Heart right ventricle (tissue), 16 donors: ENCODE results near the gene WWP2. TPM values are rescaled to one million over a fixed set of nuclear protein-coding genes. Genes with fewer than 3 reads are reported as not detected.
A peak's percentile ranks its signal among the peaks of the same experiment; 100 is the strongest.

ENCODE experiments used
- ATAC-seq, 8 donors: fragments of 200-7000 bp; cut with Tn5 transposase; one replicate each; pipeline ENCODE4 v1.9.1; 2020; ENCODE audit warnings: mild to moderate bottlenecking in 8 of 8, moderate library complexity in 8 of 8, moderate number of reproducible peaks in 1 of 8
- DNase-seq, 2 donors: peaks; one replicate each; pipeline ENCODE4 v3.0.0-alpha.2; 2020
- H3K27ac ChIP-seq, 10 donors: fragments of 200-600 bp; sonication (generic) in 2 of 10; one replicate each; pipeline versions ENCODE4 v1.5.0 to v1.8.0; 2020 to 2022; ENCODE audit warnings: mild to moderate bottlenecking in 3 of 10
- H3K27me3 ChIP-seq, 7 donors: fragments of 200-600 bp; one replicate each; pipeline ENCODE4 v1.8.0; 2021 to 2022; ENCODE audit warnings: mild to moderate bottlenecking in 2 of 7
- H3K36me3 ChIP-seq, 9 donors: fragments of 200-600 bp; sonication (generic) in 1 of 9; one replicate each; pipeline versions ENCODE4 v1.5.0 to v1.8.0; 2020 to 2022; ENCODE audit warnings: mild to moderate bottlenecking in 2 of 9
- H3K4me1 ChIP-seq, 9 donors: fragments of 200-600 bp; sonication (generic) in 1 of 9; one replicate each; pipeline versions ENCODE4 v1.5.0 to v1.8.0; 2020 to 2022; ENCODE audit warnings: mild to moderate bottlenecking in 4 of 9
- H3K4me3 ChIP-seq, 10 donors: fragments of 200-600 bp; sonication (generic) in 2 of 10; one replicate each; pipeline versions ENCODE4 v1.5.0 to v1.8.0; 2020 to 2022; ENCODE audit warnings: mild to moderate bottlenecking in 7 of 10, moderate library complexity in 2 of 10
- H3K9me3 ChIP-seq, 11 donors: fragments of 200-600 bp in 10 of 11; sonication (generic) in 2 of 11; one replicate each; pipeline versions ENCODE4 v1.5.0 to v1.8.0; 2013 to 2022; ENCODE audit warnings: mild to moderate bottlenecking in 2 of 11, control low read depth in 1 of 11, moderate library complexity in 1 of 11
- WGBS, 2 donors: extraction: QIAGEN DNeasy Blood & Tissue Kit; methylation state at CpG; one replicate each; pipeline ENCODE4 v1.1.7; 2013; ENCODE audit warnings: inconsistent platforms in 1 of 2; 5-methylcytosine and 5-hydroxymethylcytosine counted together
- intact Hi-C, 10 donors: fragments of 100-400 bp; cut with DNase I; formaldehyde crosslinking; loops; one replicate each; pipeline versions ENCODE4 v1.11.1 to v1.14.2; 2022
- polyA plus RNA-seq, 2 donors: library from polyadenylated mRNA; stranded (reverse); fragments of 200-250 nt; gene quantifications; one replicate each; pipeline ENCODE4 v1.2.3, GENCODE V29; 2013
- total RNA-seq, 10 donors: library from RNA; stranded (reverse); fragmentation: NEBNext Ultra II Directional in 3 of 10; extraction: Animal tissue kit (Norgen Biotek cat#: 25700) in 3 of 10; gene quantifications; one replicate each; pipeline versions ENCODE4 v1.2.1 to v1.2.4, GENCODE V29; 2021 to 2023
- TF ChIP-seq, protein P1 (sequence below), 9 donors: fragments of 200-600 bp; sonication (generic) in 2 of 9; IDR thresholded peaks; one replicate each; pipeline versions ENCODE4 v1.5.0 to v1.8.0; 2021 to 2022; ENCODE audit warnings: antibody characterized with exemption in 9 of 9, mild to moderate bottlenecking in 5 of 9, moderate library complexity in 1 of 9
- donor health status: Arrhythmogenic right ventricular cardiomyopathy.
- donor health status: ischemic (EF 13 %, LVEDD 7.1; RV severe dilation, severe dysfunction).
- donor health status: healthy with polysubstance abuse.
- donor health status: DM: no; HTN: yes; CAD: no.
- donor health status: DM: no; HTN: no; CAD: no.
- donor health status: ischemic (EF 25% LVEDD 6.9; RV normal size, moderate dysfunction).
- donor health status: ischemic (EF 25% LVEDD 5.7; RV mildly dilated, moderate dysfunction).
- donor health status: healthy.
- donor health status: DM: yes; HTN: yes; CAD: no.
- donor health status: Ischemic cardiomyopathy.
- donor health status: ischemic (EF 35%, LVEDD 5.7; RV mildly dilated, moderate dysfunction).
- donor health status: nonischemic (EF 11% LVEDD 7.7; RV severe dilation, severe dysfunction).
- donor health status: DM: yes; HTN: yes; CAD: no.
- donor health status: PGD.
- donor health status: ischemic (EF 29% LVEDD 5.4; RV normal size, mild dysfunction).
- donor health status: nonischemic (EF 23%, LVEDD 6.1; RV moderate dilation, normal function).

Gene WWP2
- total and polyA plus RNA-seq, 12 donors: 9.0 to 31.1 (median 20.7) TPM

DNA sequence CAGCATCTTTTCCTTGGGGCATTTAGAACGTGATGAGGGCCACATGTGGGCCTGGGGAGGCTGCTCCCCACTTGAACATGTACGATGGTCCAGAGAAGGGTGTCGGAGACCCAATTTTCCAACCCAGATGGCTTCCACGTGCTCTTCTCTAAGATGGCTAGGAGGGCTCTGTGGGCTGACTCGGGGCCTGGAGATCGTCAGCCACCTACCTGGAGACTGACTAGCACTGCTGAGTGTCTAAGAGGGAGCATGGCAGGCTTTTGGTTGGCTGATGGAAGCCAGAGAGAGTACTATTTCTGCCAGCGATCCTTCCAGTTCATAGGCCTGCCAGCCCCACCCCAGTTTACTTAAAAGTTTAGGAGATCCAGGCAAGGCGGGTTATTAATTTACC lies 128.8 kb downstream of the WWP2 start:
- WGBS, 2 donors: 50 to 61% methylated on average over 8 of the region's 8 CpGs
- peaks cover 0 to 48% (median 13%) of the 10 kb centered on the region in 9 donors for H3K36me3 ChIP-seq
- no peaks in the 10 kb centered on the region for H3K9me3 ChIP-seq
- TF ChIP-seq, protein P1, sequence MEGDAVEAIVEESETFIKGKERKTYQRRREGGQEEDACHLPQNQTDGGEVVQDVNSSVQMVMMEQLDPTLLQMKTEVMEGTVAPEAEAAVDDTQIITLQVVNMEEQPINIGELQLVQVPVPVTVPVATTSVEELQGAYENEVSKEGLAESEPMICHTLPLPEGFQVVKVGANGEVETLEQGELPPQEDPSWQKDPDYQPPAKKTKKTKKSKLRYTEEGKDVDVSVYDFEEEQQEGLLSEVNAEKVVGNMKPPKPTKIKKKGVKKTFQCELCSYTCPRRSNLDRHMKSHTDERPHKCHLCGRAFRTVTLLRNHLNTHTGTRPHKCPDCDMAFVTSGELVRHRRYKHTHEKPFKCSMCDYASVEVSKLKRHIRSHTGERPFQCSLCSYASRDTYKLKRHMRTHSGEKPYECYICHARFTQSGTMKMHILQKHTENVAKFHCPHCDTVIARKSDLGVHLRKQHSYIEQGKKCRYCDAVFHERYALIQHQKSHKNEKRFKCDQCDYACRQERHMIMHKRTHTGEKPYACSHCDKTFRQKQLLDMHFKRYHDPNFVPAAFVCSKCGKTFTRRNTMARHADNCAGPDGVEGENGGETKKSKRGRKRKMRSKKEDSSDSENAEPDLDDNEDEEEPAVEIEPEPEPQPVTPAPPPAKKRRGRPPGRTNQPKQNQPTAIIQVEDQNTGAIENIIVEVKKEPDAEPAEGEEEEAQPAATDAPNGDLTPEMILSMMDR (IDR thresholded peaks at IDR 0.05): no peak
- peaks cover 0 to 24% (median 15%) of the 10 kb centered on the region in 9 donors for H3K4me1 ChIP-seq
- H3K4me3 ChIP-seq: no peak overlapping the region
- intact Hi-C loops: loop anchor here in 1 of 10 donors (5.0 kb wide), 1 partner anchor 36 kb away; no protein-coding TSS in a partner anchor
- peak overlapping the region; percentile 68 to 91 (median 81) for H3K27ac ChIP-seq
- DNase-seq (no peak), ATAC-seq (peak in 5 of 8 donors; percentile 22 to 62 (median 27))
- no peaks in the 10 kb centered on the region for H3K27me3 ChIP-seq

DNA sequence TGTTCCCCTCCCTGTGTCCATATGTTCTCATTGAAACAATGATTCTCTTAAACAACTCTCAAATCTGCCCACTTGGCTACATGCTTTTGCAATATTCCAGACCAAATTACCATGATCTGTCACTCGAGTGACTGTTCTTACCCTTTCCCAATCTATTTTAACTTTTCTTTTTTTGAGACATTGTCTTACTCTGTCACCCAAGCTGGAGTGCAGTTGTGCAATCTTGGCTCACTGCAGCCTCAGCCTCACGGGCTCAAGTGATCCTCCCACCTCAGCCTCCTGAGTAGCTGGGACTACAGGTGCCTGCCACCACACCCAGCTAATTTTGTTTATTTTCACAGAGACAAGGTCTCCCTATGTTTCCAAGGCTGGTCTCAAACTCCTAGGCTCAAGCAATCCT lies 130.2 kb downstream of the WWP2 start:
- intact Hi-C loops: loop anchor here in 1 of 10 donors (5.0 kb wide), 1 partner anchor 35 kb away; no protein-coding TSS in a partner anchor
- DNase-seq (no peak), ATAC-seq (no peak)
- Histone ChIP-seq H3K27ac (no peak overlapping the region), H3K4me1 (peaks cover 0 to 24% (median 15%) of the 10 kb centered on the region in 9 donors), H3K9me3 (no peaks in the 10 kb centered on the region), H3K27me3 (no peaks in the 10 kb centered on the region), H3K4me3 (no peak overlapping the region), H3K36me3 (peaks cover 0 to 60% (median 13%) of the 10 kb centered on the region in 9 donors)
- TF ChIP-seq, protein P1 (IDR thresholded peaks at IDR 0.05): no peak
- 84 to 94% methylated on average over 2 of the region's 2 CpGs for WGBS, 2 donors

DNA sequence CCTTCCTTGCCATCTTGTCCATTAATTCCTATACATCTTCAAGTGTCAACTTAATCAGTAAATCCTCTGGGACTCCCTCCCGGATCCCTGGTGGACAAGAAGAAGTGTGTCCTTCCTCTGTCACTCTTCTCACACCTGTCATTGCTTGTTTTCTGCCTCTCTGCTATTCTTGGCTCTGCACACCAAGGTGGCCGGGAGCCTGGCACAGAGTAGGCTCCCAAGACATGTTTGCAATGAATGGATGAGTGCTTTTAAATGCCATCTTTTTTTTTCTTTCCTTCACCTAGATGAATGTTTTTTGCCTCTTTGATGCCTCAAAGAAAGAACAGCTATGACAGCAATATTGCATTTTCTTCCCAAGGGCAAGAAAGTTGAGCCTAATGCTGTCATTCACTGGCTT lies 131.0 kb downstream of the WWP2 start:
- ATAC-seq (no peak), DNase-seq (no peak)
- Histone ChIP-seq H3K36me3 (peaks cover 0 to 61% (median 11%) of the 10 kb centered on the region in 9 donors), H3K4me3 (no peak overlapping the region), H3K27ac (no peak overlapping the region), H3K9me3 (no peaks in the 10 kb centered on the region), H3K4me1 (peaks cover 0 to 24% (median 15%) of the 10 kb centered on the region in 9 donors), H3K27me3 (no peaks in the 10 kb centered on the region)
- TF ChIP-seq, protein P1 (IDR thresholded peaks at IDR 0.05): no peak
- intact Hi-C loops: loop anchor here in 1 of 10 donors (5.0 kb wide), 1 partner anchor 34 kb away; no protein-coding TSS in a partner anchor
- 59% methylated on average over 2 of the region's 2 CpGs for WGBS, 2 donors

DNA sequence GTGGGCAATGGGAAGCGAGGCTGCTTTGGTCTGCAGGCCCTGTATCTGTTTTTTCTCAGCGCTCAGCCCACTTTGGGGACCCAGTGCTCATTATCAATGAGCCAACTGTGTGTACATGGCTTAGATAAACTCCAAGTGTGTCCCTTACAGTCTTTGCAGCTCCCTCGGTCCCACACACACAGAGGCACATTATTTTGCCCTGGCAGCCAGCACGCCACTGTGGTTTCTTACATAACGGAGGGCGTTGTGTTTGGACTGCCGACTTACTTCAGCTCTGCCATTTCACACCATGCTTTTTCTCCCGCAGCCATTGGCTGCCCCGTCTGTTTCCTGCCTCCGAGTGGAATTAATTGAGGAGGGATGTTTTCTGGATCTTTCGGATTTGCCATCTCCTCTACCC lies 132.5 kb downstream of the WWP2 start:
- no peaks in the 10 kb centered on the region for H3K9me3 ChIP-seq

More for the DNA sequence above, 132.5 kb downstream of the WWP2 start:
- ATAC-seq (no peak), DNase-seq (no peak)
- no peak overlapping the region for H3K4me3 ChIP-seq
- H3K36me3 ChIP-seq: peaks cover 0 to 58% (median 0%) of the 10 kb centered on the region in 9 donors
- H3K4me1 ChIP-seq: peaks cover 0 to 21% (median 12%) of the 10 kb centered on the region in 9 donors
- H3K27ac ChIP-seq: no peak overlapping the region
- H3K27me3 ChIP-seq: no peaks in the 10 kb centered on the region
- intact Hi-C loops: loop anchor here in 1 of 10 donors (5.0 kb wide), 1 partner anchor 33 kb away; no protein-coding TSS in a partner anchor
- WGBS, 2 donors: 58 to 75% methylated on average over 11 of the region's 11 CpGs
- TF ChIP-seq, protein P1 (IDR thresholded peaks at IDR 0.05): no peak
